ENCODE results near the gene KLF12. TPM values are rescaled to one million over a fixed set of nuclear protein-coding genes. Genes with fewer than 3 reads are reported as not detected.
A peak's percentile ranks its signal among the peaks of the same experiment; 100 is the strongest.

KLF12 gene
- 5.4 TPM for total RNA-seq

GRCh38 chr13:74134221-74134776 is at the start of gene KLF12:
KLF12 (minus strand) TSS chr13:74134404.
- H3K4me1 ChIP-seq: peaks cover 23% of the 10 kb centered on the region

GRCh38 chr13:74182491-74182890 is 48.3 kb upstream of the KLF12 start:
- TF ChIP-seq POLR2A (IDR thresholded peaks at IDR 0.05): no peak
- TF ChIP-seq POLR2AphosphoS5 (IDR thresholded peaks at IDR 0.05; ENCODE audit: insufficient read depth in 1 of 2, low read depth in 1 of 2): no peak
- no peak for TF ChIP-seq CTCF (IDR thresholded peaks at IDR 0.05)
- DNase-seq (ENCODE audit: extremely low spot score in 2 of 2): no peak
- no peaks in the 10 kb centered on the region for H3K27me3 ChIP-seq
- H3K27ac ChIP-seq: no peak overlapping the region
- intact Hi-C loops (cut with DNase I): no loop called here
- no peak overlapping the region for H3K4me3 ChIP-seq
- no peaks in the 10 kb centered on the region for H3K4me1 ChIP-seq
- no peaks in the 10 kb centered on the region for H3K9me3 ChIP-seq
- H3K36me3 ChIP-seq: no peaks in the 10 kb centered on the region

More at GRCh38 chr13:74134221-74134776, at the start of gene KLF12:
- Histone ChIP-seq H3K27ac (peak within 1 kb of the TSS; percentile 90), H3K4me3 (peak within 1 kb of the TSS; percentile 87 to 96), H3K36me3 (no peaks in the 10 kb centered on the region), H3K9me3 (no peaks in the 10 kb centered on the region), H3K27me3 (no peaks in the 10 kb centered on the region)
- intact Hi-C loops (cut with DNase I): loop anchor here (10.0 kb wide), 1 partner anchor 69 kb away; no protein-coding TSS in a partner anchor
- TF ChIP-seq POLR2A (IDR thresholded peaks at IDR 0.05) (no peak), POLR2AphosphoS5 (IDR thresholded peaks at IDR 0.05; ENCODE audit: insufficient read depth in 1 of 2, low read depth in 1 of 2) (no peak)
- DNase-seq (ENCODE audit: extremely low spot score in 2 of 2): no peak

GRCh38 chr13:74174810-74175209 is 40.6 kb upstream of the KLF12 start:
- Histone ChIP-seq H3K27ac (no peak overlapping the region), H3K4me1 (no peaks in the 10 kb centered on the region), H3K4me3 (no peak overlapping the region), H3K27me3 (no peaks in the 10 kb centered on the region), H3K9me3 (no peaks in the 10 kb centered on the region), H3K36me3 (no peaks in the 10 kb centered on the region)
- DNase-seq (ENCODE audit: extremely low spot score in 2 of 2): no peak
- intact Hi-C loops (cut with DNase I): no loop called here
- TF ChIP-seq POLR2AphosphoS5 (IDR thresholded peaks at IDR 0.05; ENCODE audit: insufficient read depth in 1 of 2, low read depth in 1 of 2): no peak
- TF ChIP-seq POLR2A (IDR thresholded peaks at IDR 0.05): no peak
- TF ChIP-seq CTCF (IDR thresholded peaks at IDR 0.05): no peak

GRCh38 chr13:74173822-74174221 is 39.6 kb upstream of the KLF12 start:
- Histone ChIP-seq H3K27ac (no peak overlapping the region), H3K27me3 (no peaks in the 10 kb centered on the region), H3K4me1 (no peaks in the 10 kb centered on the region), H3K4me3 (no peak overlapping the region), H3K36me3 (no peaks in the 10 kb centered on the region), H3K9me3 (no peaks in the 10 kb centered on the region)
- no peak for TF ChIP-seq POLR2A (IDR thresholded peaks at IDR 0.05)
- TF ChIP-seq CTCF (IDR thresholded peaks at IDR 0.05): no peak
- no peak for TF ChIP-seq POLR2AphosphoS5 (IDR thresholded peaks at IDR 0.05; ENCODE audit: insufficient read depth in 1 of 2, low read depth in 1 of 2)
- intact Hi-C loops (cut with DNase I): no loop called here
- no peak for DNase-seq (ENCODE audit: extremely low spot score in 2 of 2)

- no peaks in the 10 kb centered on the region for H3K4me1 ChIP-seq
- no peak overlapping the region for H3K4me3 ChIP-seq
- no peaks in the 10 kb centered on the region for H3K9me3 ChIP-seq
- TF ChIP-seq POLR2AphosphoS5 (IDR thresholded peaks at IDR 0.05; ENCODE audit: insufficient read depth in 1 of 2, low read depth in 1 of 2) (no peak), CTCF (IDR thresholded peaks at IDR 0.05) (no peak), POLR2A (IDR thresholded peaks at IDR 0.05) (no peak)
- H3K27me3 ChIP-seq: no peaks in the 10 kb centered on the region
- intact Hi-C loops (cut with DNase I): no loop called here
- DNase-seq (ENCODE audit: extremely low spot score in 2 of 2): no peak
- no peak overlapping the region for H3K27ac ChIP-seq
- H3K36me3 ChIP-seq: no peaks in the 10 kb centered on the region
Measured at GRCh38 chr13:74171641-74172040, 37.4 kb upstream of the KLF12 start.

Measured in vagina (tissue), 2 donors.